GM11168 (cell line): ENCODE data around the gene EIF2S2.

Experiments used
- in situ Hi-C: fragments of 300-500 bp; cut with MboI; formaldehyde crosslinking; loops from one replicate; pipeline ENCODE4 v1.12.0; 2022; ENCODE audit warnings: low sequenced_read_pairs; ENCODE audit not compliant: unreplicated experiment

The EIF2S2 gene

DNA sequence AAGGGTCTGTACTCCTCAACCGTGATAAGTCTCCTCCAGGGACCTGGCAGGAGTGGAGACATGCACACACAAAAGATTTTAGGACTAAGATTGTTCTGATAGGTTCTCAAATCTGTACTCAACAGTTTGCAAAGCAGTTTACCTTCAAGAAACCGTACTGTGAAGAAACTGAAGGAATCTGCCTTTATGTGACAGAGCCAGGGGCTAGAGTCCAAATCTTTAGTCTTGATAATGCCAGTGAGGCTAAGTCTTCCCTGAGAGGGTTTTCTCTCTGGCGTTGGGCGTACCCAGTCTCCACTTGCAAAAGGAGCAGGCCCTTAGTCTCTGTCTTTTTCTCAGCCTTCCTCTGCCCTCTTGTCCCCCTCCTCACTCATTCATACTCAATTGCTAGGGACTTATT, 70.8 kb downstream of the EIF2S2 start:
- in situ Hi-C loops, result no loop called here

GRCh38 chr20:34040300-34040995, 71.6 kb downstream of the EIF2S2 start:
- in situ Hi-C loops, result no loop called here
